IPS-20b (cell line): ENCODE data around the gene ARL4D.
"Not testable (repeated sequence)": the region's sequence is repeated elsewhere in the genome, so short reads cannot be mapped to it uniquely, and the experiment has no call there.

ENCODE experiments used
- H3K27ac ChIP-seq: one replicate; pipeline ENCODE4 v1.5.1; 2013; ENCODE audit warnings: low read length
- H3K27me3 ChIP-seq: 2 replicates; pipeline ENCODE4 v1.6.1; 2013; ENCODE audit warnings: mild to moderate bottlenecking, low read length, inconsistent platforms; ENCODE audit not compliant: insufficient read depth
- H3K36me3 ChIP-seq: 2 replicates; pipeline ENCODE4 v1.6.1; 2013; ENCODE audit warnings: low read depth, mild to moderate bottlenecking, inconsistent platforms, low read length, moderate library complexity; ENCODE audit not compliant: insufficient read depth
- H3K4me1 ChIP-seq: 2 replicates; pipeline ENCODE4 v1.6.1; 2013; ENCODE audit warnings: mild to moderate bottlenecking, control low read depth, inconsistent platforms, low read length, moderate library complexity; ENCODE audit not compliant: insufficient read depth
- H3K4me3 ChIP-seq: 2 replicates; pipeline ENCODE4 v1.5.1; 2013; ENCODE audit warnings: mild to moderate bottlenecking, low read length, inconsistent platforms
- H3K9ac ChIP-seq: 2 replicates; pipeline ENCODE4 v1.6.1; 2013; ENCODE audit warnings: low read depth, mild to moderate bottlenecking, inconsistent platforms, low read length, moderate library complexity
- H3K9me3 ChIP-seq: 2 replicates; pipeline ENCODE4 v1.6.1; 2013; ENCODE audit warnings: mild to moderate bottlenecking, low read depth, low read length, inconsistent platforms; ENCODE audit not compliant: insufficient read depth

ARL4D gene

DNA sequence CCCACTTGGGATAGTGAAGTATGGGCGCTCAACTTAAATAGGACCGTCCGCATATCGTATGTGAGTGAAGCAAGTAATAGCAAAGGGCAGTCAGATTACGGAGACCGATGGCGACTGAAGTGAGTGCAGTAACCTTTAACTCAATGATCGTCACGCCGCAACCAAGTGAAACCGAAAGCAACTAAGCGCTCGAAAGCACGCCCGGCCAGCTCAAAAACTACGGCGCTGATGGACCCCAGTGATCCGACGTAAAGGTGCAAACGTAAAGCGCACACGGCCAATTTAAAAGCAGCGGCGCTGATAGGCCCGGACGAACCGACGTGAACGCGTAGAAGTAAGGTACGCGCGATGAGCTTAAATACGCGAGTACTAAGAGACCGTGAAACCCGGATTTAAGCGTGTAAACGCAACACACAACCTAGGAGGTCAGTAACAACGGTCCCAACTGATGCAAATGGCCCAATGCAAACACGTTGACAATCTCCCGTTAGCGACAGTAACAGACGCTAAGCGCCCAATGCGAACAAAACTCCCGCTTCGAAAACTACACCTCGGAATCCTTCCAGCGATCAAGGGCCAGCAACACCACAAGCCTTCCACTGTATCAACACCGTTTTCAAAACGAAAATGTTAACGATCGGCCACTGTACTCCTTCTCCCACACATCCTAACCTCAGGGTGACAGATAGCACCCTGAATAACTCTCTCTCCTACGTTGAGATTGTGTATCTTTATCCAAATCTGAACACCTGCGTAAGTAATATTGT lies 37.9 kb upstream of the ARL4D start:
- H3K4me1 ChIP-seq = peaks cover 2% of the 10 kb centered on the region
- peaks cover 36% of the 10 kb centered on the region for H3K27me3 ChIP-seq
- H3K36me3 ChIP-seq = no peaks in the 10 kb centered on the region
- peak overlapping the region; percentile 77 for H3K27ac ChIP-seq
- peak overlapping the region; percentile 92 for H3K9ac ChIP-seq
- H3K9me3 ChIP-seq = no peaks in the 10 kb centered on the region
- peak overlapping the region; percentile 78 for H3K4me3 ChIP-seq

DNA sequence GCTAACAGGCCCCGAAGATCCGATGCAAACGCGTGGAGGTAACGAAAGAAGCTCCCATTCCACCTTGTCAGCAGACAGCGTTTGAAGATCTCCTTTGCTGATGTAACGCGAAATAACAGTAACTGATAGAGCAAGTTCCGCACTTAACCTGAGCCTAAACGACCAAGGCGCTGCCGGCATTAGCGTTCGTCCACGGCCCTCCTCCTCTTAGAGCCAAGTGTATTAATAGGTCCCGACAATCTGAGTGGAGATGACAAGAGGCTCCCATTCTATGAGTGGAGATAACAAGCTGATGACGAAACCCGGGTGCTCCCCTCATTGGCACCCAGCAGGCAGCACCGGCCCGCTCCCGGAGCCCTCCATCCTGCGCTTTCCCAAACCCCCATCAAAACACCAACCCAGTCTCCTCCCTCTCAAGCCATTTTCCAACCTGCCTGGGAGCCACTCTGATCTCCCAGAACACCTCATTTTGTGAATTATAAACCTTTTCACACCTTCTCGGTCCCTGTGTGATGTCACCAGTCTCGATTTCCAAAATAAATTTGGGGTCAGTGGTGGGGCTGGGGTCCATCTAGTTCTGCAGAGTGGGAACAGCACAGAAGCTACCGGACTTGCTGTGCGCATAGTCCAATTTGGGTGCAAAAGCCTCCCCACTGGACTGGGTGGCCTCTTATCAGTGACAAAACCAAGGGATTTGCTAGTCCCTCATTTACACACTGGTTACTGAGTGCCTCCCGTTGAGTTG lies 35.4 kb upstream of the ARL4D start:
- Histone ChIP-seq H3K27ac (no peak overlapping the region), H3K4me1 (peaks cover 10% of the 10 kb centered on the region), H3K4me3 (no peak overlapping the region), H3K9ac (no peak overlapping the region), H3K36me3 (no peaks in the 10 kb centered on the region), H3K27me3 (peaks cover 28% of the 10 kb centered on the region), H3K9me3 (no peaks in the 10 kb centered on the region)

DNA sequence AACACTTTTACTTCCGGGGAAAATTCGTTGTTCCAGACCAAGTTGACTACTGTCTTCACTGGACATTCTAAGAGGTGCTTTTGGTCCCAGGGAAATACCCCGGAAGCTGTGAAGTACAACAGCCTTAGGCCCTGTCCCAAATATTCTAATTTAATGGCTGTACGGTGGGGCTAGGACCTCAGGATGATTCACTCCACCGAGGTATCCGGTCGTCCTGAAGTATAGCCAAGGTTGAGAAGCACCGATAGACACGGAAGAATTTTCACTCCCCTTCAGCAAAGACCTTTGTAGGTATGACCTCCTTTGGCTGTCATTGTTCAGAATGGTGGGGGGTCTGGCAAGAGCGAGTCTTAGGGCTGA lies 34.9 kb upstream of the ARL4D start:
- H3K4me3 ChIP-seq = no peak overlapping the region
- no peak overlapping the region for H3K27ac ChIP-seq
- H3K36me3 ChIP-seq = no peaks in the 10 kb centered on the region
- peaks cover 23% of the 10 kb centered on the region for H3K27me3 ChIP-seq
- H3K9me3 ChIP-seq = no peaks in the 10 kb centered on the region
- H3K9ac ChIP-seq = no peak overlapping the region
- peaks cover 10% of the 10 kb centered on the region for H3K4me1 ChIP-seq

DNA sequence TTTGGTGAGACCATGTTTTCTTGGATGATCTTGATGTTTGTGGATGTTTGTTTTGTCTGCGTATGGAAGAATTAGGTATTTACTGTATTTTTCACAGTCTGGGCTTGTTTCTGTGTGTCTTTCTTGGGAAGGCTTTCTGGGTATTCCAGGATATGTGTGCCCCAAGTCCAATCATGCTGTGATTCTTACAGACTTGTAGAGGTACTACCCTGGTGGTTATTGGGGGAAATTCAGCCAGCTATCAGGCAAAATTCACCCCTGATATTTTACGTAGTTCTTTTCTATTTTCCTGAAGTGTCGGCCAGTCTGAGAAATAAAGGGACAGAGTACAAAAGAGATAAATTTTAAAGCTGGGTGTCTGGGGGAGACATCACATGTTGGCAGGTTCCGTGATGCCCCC lies 33.4 kb upstream of the ARL4D start:
- no peak overlapping the region for H3K4me3 ChIP-seq
- H3K36me3 ChIP-seq = no peaks in the 10 kb centered on the region
- H3K9me3 ChIP-seq = no peaks in the 10 kb centered on the region
- H3K27me3 ChIP-seq = peaks cover 11% of the 10 kb centered on the region
- H3K27ac ChIP-seq = no peak overlapping the region
- H3K9ac ChIP-seq = no peak overlapping the region
- peaks cover 10% of the 10 kb centered on the region for H3K4me1 ChIP-seq

DNA sequence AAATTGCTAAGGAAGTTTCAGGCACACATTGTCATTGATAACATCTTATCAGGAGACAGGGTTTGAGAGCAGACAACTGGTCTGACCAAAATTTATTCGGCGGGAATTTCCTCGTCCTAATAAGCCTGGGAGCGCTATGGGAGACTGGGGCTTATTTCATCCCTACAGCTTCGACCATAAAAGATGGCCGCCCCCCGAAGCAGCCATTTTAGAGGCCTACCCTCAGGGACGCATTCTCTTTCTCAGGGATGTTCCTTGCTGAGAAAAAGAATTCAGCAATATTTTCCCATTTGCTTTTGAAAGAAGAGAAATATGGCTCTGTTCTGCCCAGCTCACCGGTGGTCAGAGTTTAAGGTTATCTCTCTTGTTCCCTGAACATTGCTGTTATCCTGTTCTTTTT lies 32.9 kb upstream of the ARL4D start:
- H3K9ac ChIP-seq, H3K4me3 ChIP-seq, H3K27ac ChIP-seq, H3K4me1 ChIP-seq, H3K36me3 ChIP-seq, H3K9me3 ChIP-seq: not testable (repeated sequence)
- peaks cover 11% of the 10 kb centered on the region for H3K27me3 ChIP-seq

DNA sequence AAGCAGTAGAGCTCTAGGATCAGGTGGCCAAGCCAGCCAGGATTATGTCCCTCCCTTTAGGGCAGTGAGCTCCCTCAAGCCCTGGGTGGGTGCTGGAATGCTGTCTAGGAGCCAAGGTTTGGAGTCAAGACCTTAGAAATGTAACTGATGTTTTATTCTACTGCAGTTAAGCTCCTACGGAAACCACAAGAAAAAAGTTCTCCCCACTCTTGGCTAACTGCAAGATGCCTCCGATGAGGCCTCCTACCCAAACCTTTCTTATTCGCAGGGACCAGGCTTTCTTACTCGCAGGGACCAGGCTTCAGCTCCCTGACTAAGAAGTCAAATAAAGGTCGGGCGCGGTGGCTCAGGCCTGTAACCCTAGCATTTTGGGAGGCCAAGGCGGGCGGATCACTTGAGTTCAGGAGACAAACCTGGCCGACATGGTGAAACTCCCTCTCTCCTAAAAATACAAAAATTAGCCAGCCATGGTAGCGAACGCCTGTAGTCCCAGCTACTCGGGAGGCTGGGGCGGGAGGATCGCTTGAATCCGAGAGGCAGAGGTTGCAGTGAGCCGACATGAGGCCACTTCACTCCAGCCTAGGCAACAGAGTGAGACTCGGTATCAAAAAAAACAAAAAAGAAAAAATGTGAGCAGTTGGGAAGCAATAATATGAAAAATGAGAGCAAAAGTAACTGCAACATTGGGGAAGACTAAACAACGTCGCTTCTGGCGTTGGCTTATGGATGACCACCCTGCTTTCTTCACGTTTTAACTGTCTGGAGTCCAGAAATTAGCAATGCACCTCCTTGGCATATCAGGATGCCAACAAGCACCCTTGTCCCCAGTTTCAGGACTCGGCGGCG lies 31.7 kb upstream of the ARL4D start:
- Histone ChIP-seq H3K4me1 (peaks cover 10% of the 10 kb centered on the region), H3K27ac (peak overlapping the region; percentile 100)

DNA sequence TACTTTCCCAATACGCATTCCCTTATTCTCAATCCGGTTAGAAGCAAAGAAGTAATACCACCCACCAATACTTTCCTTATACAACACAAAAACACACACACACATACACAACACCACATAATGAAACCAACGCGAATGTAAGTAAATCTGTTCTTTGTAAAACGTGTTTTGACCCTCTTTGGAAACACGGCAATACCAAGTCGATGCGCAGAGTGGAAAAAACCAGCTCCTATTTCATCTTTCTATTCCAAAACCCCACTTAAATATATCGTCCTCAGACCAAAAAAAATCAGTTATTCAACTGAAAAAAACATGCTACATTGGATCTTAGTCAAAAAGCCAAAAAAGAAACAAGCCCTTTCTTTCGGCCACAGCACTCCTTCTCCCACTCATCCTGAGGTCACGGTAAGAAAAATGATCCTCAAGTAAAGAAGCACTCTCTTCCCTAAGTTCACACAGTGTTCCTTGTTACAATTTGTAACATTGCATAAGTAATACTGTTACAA lies 31.0 kb upstream of the ARL4D start:
- Histone ChIP-seq H3K9me3 (no peaks in the 10 kb centered on the region), H3K27ac (peak overlapping the region; percentile 100), H3K9ac (peak overlapping the region; percentile 95), H3K4me3 (peak overlapping the region; percentile 68; the same call in 1 of the 2 replicates), H3K27me3 (peaks cover 11% of the 10 kb centered on the region), H3K36me3 (no peaks in the 10 kb centered on the region), H3K4me1 (peaks cover 10% of the 10 kb centered on the region)

More for the DNA sequence above, 31.7 kb upstream of the ARL4D start:
- H3K4me3 ChIP-seq = no peak overlapping the region
- no peaks in the 10 kb centered on the region for H3K36me3 ChIP-seq
- H3K9ac ChIP-seq = peak overlapping the region; percentile 95; the same call in 1 of the 2 replicates
- H3K27me3 ChIP-seq = peaks cover 11% of the 10 kb centered on the region
- H3K9me3 ChIP-seq = no peaks in the 10 kb centered on the region

DNA sequence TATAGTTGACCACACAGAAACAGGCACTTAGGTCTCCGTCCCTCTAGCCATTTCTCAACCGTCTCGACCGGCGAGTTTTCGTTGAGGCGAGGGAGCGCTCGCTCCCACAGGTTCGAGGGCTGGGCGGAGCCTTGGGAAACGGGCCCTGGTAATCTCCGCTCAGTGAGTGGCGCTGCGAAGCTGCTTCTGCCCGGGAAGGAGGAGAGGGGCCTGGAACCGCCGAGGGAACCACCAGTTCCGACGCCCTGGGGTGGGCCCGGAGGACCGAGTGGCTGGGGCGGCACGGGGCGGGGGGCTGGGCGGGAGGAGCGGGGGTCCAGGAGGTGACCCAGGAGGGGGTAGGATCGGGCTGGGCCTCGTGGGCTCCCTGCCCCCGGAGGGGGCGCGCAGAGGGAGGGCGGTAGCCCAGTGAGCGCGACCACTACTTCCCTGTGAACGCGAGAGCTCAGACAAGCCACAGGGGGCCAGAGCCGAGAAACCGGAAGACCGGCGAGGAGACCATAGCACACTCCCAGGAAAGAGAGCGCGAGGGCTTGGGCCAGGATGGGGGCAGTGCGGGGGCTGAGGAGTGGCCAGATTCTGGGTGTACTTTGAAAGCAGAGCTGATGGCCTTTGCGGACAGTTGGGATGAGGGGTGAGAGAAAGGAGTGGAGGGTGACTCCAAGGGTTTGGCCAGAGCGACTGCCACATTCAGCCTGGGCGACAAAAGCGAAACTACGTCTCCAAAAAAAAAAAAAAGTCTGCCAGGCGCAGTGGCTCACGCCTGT lies 29.9 kb upstream of the ARL4D start:
- Histone ChIP-seq H3K9ac (peak overlapping the region; percentile 95; the same call in 1 of the 2 replicates), H3K4me1 (peaks cover 10% of the 10 kb centered on the region), H3K27ac (peak overlapping the region; percentile 100), H3K36me3 (no peaks in the 10 kb centered on the region), H3K4me3 (peak overlapping the region; percentile 68), H3K9me3 (no peaks in the 10 kb centered on the region), H3K27me3 (peaks cover 6% of the 10 kb centered on the region)

DNA sequence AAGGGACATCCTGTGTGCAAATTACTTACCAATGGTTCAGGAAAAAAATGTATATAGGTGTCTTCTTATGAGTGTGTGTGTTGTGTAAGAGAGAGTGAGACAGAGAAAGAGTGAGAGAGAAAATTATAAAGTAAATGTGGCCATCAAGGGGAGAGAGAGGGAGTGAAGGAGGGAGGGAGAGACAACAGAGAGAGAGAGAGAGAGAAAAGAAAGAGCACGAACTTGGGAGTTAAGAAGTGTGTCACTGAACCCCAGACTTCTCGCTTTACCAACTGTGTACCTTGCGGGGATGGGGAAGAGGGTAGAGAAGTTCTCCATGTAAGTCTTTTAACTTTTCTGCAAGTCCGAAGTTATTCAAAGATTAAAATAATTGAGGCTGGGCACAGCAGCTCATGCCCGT lies 28.8 kb upstream of the ARL4D start:
- H3K4me3 ChIP-seq = no peak overlapping the region
- H3K4me1 ChIP-seq = peaks cover 10% of the 10 kb centered on the region
- no peaks in the 10 kb centered on the region for H3K9me3 ChIP-seq
- no peaks in the 10 kb centered on the region for H3K36me3 ChIP-seq
- H3K27me3 ChIP-seq = no peaks in the 10 kb centered on the region
- no peak overlapping the region for H3K27ac ChIP-seq
- H3K9ac ChIP-seq = peak overlapping the region; percentile 95; the same call in 1 of the 2 replicates

DNA sequence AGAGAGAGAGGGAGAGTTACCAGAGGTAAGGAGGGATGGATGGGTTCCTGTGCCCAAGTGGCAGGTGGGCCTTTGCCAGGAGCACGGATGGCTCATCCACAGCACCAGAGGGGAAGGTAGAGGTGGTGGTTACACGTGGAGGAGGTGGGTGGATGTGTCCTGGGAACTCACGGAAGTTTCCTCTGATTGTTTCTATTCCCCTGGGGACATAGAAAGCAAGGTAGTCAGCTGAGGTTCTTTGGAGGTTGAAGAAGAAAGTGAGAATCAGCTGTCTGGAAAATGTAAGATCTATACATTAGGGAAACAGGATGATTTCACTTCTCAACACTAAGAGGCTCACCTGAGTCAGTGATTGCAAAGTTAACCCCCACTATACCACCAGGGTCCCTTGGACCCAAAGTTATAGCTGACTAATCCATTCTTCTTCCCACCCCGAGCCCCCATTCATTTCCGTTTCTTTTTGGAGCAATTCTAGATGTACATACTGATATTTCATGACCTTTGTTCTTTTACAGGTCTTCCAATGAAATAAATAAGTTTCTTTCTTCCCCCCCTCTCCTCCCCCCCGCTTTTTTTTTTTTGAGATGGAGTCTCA lies 27.5 kb upstream of the ARL4D start:
- no peak overlapping the region for H3K27ac ChIP-seq
- H3K27me3 ChIP-seq = no peaks in the 10 kb centered on the region
- no peak overlapping the region for H3K9ac ChIP-seq
- H3K4me1 ChIP-seq = peaks cover 10% of the 10 kb centered on the region
- no peak overlapping the region for H3K4me3 ChIP-seq
- H3K9me3 ChIP-seq = no peaks in the 10 kb centered on the region
- no peaks in the 10 kb centered on the region for H3K36me3 ChIP-seq
